AG04449 (cell line): ENCODE measurements around the gene HTR2B.

Source experiments
- CTCF ChIA-PET: fragments of 350-600 bp; formaldehyde crosslinking; extraction: SDS; loops from one replicate; lab custom pipeline; 2021; ENCODE audit warnings: antibody characterized with exemption; lab: Yijun Ruan, JAX
- POLR2A ChIA-PET: fragments of 400-600, 350-600 bp; formaldehyde crosslinking; extraction: SDS; loops from one replicate; lab custom pipeline; 2020; ENCODE audit warnings: antibody characterized with exemption, inconsistent platforms; lab: Yijun Ruan, JAX
- DNase-seq: peaks from one replicate; pipeline ENCODE4 v3.0.0-alpha.2; 2010; ENCODE audit warnings: low read depth, low spot score
- H3K4me3 ChIP-seq: 2 replicates; pipeline ENCODE4 v1.5.1; 2011; ENCODE audit warnings: low read depth, mild to moderate bottlenecking, control low read depth, low read length
- CTCF ChIP-seq: IDR thresholded peaks from one replicate; pipeline ENCODE4 v1.5.1; 2011; ENCODE audit warnings: mild to moderate bottlenecking, moderate library complexity, low read length, control low read depth, inconsistent platforms; ENCODE audit not compliant: insufficient read depth; ENCODE audit errors: missing control alignments

Gene HTR2B

GRCh38 chr2:231124838-231125568 is at the start of gene HTR2B:
Gene HTR2B, minus strand, starts transcription at chr2:231125042. Its CDS starts 1,278 bp downstream, at chr2:231123764.
- DNase-seq = no peak
- no peak within 1 kb of the TSS for H3K4me3 ChIP-seq
- CTCF ChIA-PET = interaction anchor here (0.9 to 3.3 kb wide), 3 partner anchors 12 to 67 kb away, joined by 3 to 20 read pairs (median 3); no protein-coding TSS in a partner anchor
- POLR2A ChIA-PET = no interaction called here
- no peak for TF ChIP-seq CTCF

GRCh38 chr2:231174211-231174651 is 49.4 kb upstream of the HTR2B start:
- POLR2A ChIA-PET = interaction anchor here (0.7 kb wide), 1 partner anchor 12 kb away, joined by 3 read pairs; no protein-coding TSS in a partner anchor
- CTCF ChIA-PET = interaction anchor here (0.7 kb wide), 1 partner anchor 18 kb away, joined by 7 read pairs; no protein-coding TSS in a partner anchor
- no peak overlapping the region for H3K4me3 ChIP-seq
- no peak for DNase-seq
- no peak for TF ChIP-seq CTCF

- POLR2A ChIA-PET = no interaction called here
- TF ChIP-seq CTCF = no peak
- no peak overlapping the region for H3K4me3 ChIP-seq
- DNase-seq = no peak
- CTCF ChIA-PET = interaction anchor here (1.1 to 1.2 kb wide), 2 partner anchors 20 to 23 kb away, joined by 3 to 5 read pairs; no protein-coding TSS in a partner anchor
Observed at GRCh38 chr2:231172025-231172424, 47.2 kb upstream of the HTR2B start.

GRCh38 chr2:231170055-231170454 is 45.2 kb upstream of the HTR2B start:
- no peak overlapping the region for H3K4me3 ChIP-seq
- TF ChIP-seq CTCF = no peak
- DNase-seq = no peak
- CTCF ChIA-PET = interaction anchor here (1.0 to 2.9 kb wide), 3 partner anchors 22 to 41 kb away, joined by 3 to 13 read pairs (median 4); no protein-coding TSS in a partner anchor
- POLR2A ChIA-PET = no interaction called here

- POLR2A ChIA-PET = no interaction called here
Observed at GRCh38 chr2:231169488-231169887, 44.6 kb upstream of the HTR2B start.

More at GRCh38 chr2:231169488-231169887, 44.6 kb upstream of the HTR2B start:
- CTCF ChIA-PET = interaction anchor here (0.7 to 2.9 kb wide), 5 partner anchors 10 to 66 kb away, joined by 3 to 13 read pairs (median 4); no protein-coding TSS in a partner anchor
- no peak for DNase-seq
- no peak overlapping the region for H3K4me3 ChIP-seq
- no peak for TF ChIP-seq CTCF
